Inflammatory macrophage treated with lipopolysaccharide for 4 hours (primary cell): Measurements from ENCODE around the gene PCDHB14.
A peak's percentile ranks its signal among the peaks of the same experiment; 100 is the strongest.
"Not testable (repeated sequence)": the region's sequence is repeated elsewhere in the genome, so short reads cannot be mapped to it uniquely, and the experiment has no call there.

ENCODE experiments used
- DNase-seq: peaks from one replicate; pipeline ENCODE4 v3.0.0-alpha.2; 2020

Gene PCDHB14

GRCh38 chr5:141223112-141223783 is at the start of gene PCDHB14:
Gene PCDHB14 (plus strand): TSS chr5:141223343. CDS start chr5:141223506, 163 bp downstream.
- DNase-seq, result no peak

- not testable (repeated sequence) for DNase-seq
Measured at GRCh38 chr5:141174291-141175104, 48.6 kb upstream of the PCDHB14 start.

- peak; percentile 1 for DNase-seq
Measured at GRCh38 chr5:141175933-141176332, 47.2 kb upstream of the PCDHB14 start.

GRCh38 chr5:141177577-141178191 is 45.5 kb upstream of the PCDHB14 start, which contains the start of gene PCDHB8:
Gene PCDHB8 (plus strand): TSS chr5:141177790. CDS start chr5:141178035, 245 bp downstream.
- DNase-seq, result not testable (repeated sequence)

- DNase-seq, result not testable (repeated sequence)
Measured at GRCh38 chr5:141179371-141179770, 43.8 kb upstream of the PCDHB14 start.

GRCh38 chr5:141179876-141180275 is 43.3 kb upstream of the PCDHB14 start:
- DNase-seq, result not testable (repeated sequence)

- no peak for DNase-seq
Measured at GRCh38 chr5:141180313-141180712, 42.8 kb upstream of the PCDHB14 start.

GRCh38 chr5:141182248-141182647 is 40.9 kb upstream of the PCDHB14 start, which contains the start of gene PCDHB16:
Gene PCDHB16 (plus strand): TSS chr5:141182387. CDS start chr5:141182560, 173 bp downstream.
- DNase-seq, result no peak

- not testable (repeated sequence) for DNase-seq
Measured at GRCh38 chr5:141184117-141184855, 38.9 kb upstream of the PCDHB14 start.

- DNase-seq, result no peak
Measured at GRCh38 chr5:141186897-141187512, 36.1 kb upstream of the PCDHB14 start, which contains the start of gene PCDHB9. Gene PCDHB9 (plus strand): TSS chr5:141187161. CDS start chr5:141187319, 158 bp downstream.

- DNase-seq, result not testable (repeated sequence)
Measured at GRCh38 chr5:141188682-141189081, 34.5 kb upstream of the PCDHB14 start.

- DNase-seq, result not testable (repeated sequence)
Measured at GRCh38 chr5:141189131-141189530, 34.0 kb upstream of the PCDHB14 start.

GRCh38 chr5:141192110-141192725 is 30.9 kb upstream of the PCDHB14 start, which contains the start of gene PCDHB10:
Gene PCDHB10 (plus strand): TSS chr5:141192353. CDS start chr5:141192553, 200 bp downstream.
- no peak for DNase-seq

GRCh38 chr5:141194332-141194731 is 28.8 kb upstream of the PCDHB14 start:
- DNase-seq, result not testable (repeated sequence)

GRCh38 chr5:141196363-141196762 is 26.8 kb upstream of the PCDHB14 start:
- DNase-seq, result no peak

GRCh38 chr5:141199359-141200235 is 23.5 kb upstream of the PCDHB14 start, which contains the start of gene PCDHB11:
Gene PCDHB11 (plus strand): TSS chr5:141199627. CDS start chr5:141199775, 148 bp downstream.
- DNase-seq, result no peak

- DNase-seq, result not testable (repeated sequence)
Measured at GRCh38 chr5:141201126-141201525, 22.0 kb upstream of the PCDHB14 start.

GRCh38 chr5:141201646-141202045 is 21.5 kb upstream of the PCDHB14 start:
- not testable (repeated sequence) for DNase-seq

GRCh38 chr5:141208478-141208877 is 14.7 kb upstream of the PCDHB14 start, which contains the start of gene PCDHB12:
Gene PCDHB12 (plus strand): TSS chr5:141208719. CDS start chr5:141208908, 189 bp downstream.
- no peak for DNase-seq

- DNase-seq, result not testable (repeated sequence)
Measured at GRCh38 chr5:141210281-141210680, 12.9 kb upstream of the PCDHB14 start.
